LNCaP clone FGC (cell line): ENCODE data around the gene NUP155.

Source experiments
- DNase-seq: peaks from one replicate; pipeline ENCODE4 v3.0.0-alpha.2; 2011; ENCODE audit warnings: low read depth
- H3K4me3 ChIP-seq: 2 replicates; pipeline ENCODE4 v1.5.1; 2011; ENCODE audit warnings: mild to moderate bottlenecking, low read depth, low read length, control low read depth
- TF ChIP-seq, protein P1 (sequence below): IDR thresholded peaks from 2 replicates; pipeline ENCODE4 v1.5.1; 2012; ENCODE audit warnings: mild to moderate bottlenecking; ENCODE audit not compliant: control insufficient read depth, insufficient read depth; ENCODE audit errors: extremely low read depth

Gene NUP155

DNA sequence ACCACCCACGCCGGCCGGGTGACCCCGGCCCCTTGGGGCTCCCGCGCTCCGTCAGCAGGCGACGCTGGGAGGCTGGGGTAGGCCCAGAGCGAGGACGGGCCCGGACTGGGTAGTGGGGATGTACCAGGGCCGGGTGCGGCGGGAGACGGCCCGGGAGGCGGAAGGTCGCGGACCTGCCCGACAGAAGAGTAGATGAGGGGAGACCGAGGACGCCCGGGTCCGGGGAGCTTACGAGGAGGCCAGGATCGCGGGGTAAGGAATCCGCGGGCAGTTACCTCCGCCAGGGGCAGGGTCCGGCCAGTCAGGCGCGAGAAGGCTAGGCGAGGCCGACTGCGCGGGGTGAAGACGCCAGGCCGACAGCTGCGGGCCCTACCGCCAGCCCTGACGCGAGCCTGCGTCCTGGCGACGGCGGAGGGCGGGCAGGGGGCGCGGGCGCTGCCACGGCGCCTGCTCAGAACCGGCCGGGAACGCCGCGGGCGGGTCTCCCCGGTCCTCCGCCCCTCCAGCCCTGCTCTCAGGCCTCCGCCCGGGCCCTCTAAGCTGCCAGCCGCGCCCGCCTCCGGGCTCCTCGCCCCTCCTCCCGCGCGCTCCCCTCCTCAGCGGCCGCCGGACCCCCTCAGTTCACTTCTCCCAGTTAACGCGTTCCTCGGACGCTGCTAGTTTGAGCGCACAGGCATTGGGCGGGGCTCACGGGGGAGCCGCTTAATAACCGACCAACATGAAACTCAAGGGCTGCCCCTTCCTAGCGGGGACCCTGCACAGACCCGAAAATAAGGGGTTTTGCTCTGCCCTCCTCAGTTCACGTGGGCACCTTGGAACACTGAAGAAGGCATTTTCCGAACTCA, 121.7 kb downstream of the NUP155 start, which contains the start of gene CPLANE1:
TSS of gene CPLANE1 (minus strand) at position 407 of the 845 bp plus-strand sequence. CDS start 1,678 bp downstream, outside the sequence.
- TF ChIP-seq, protein P1, sequence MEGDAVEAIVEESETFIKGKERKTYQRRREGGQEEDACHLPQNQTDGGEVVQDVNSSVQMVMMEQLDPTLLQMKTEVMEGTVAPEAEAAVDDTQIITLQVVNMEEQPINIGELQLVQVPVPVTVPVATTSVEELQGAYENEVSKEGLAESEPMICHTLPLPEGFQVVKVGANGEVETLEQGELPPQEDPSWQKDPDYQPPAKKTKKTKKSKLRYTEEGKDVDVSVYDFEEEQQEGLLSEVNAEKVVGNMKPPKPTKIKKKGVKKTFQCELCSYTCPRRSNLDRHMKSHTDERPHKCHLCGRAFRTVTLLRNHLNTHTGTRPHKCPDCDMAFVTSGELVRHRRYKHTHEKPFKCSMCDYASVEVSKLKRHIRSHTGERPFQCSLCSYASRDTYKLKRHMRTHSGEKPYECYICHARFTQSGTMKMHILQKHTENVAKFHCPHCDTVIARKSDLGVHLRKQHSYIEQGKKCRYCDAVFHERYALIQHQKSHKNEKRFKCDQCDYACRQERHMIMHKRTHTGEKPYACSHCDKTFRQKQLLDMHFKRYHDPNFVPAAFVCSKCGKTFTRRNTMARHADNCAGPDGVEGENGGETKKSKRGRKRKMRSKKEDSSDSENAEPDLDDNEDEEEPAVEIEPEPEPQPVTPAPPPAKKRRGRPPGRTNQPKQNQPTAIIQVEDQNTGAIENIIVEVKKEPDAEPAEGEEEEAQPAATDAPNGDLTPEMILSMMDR: no peak
- H3K4me3 ChIP-seq: peak within 1 kb of the TSS; percentile 41
- DNase-seq: no peak

DNA sequence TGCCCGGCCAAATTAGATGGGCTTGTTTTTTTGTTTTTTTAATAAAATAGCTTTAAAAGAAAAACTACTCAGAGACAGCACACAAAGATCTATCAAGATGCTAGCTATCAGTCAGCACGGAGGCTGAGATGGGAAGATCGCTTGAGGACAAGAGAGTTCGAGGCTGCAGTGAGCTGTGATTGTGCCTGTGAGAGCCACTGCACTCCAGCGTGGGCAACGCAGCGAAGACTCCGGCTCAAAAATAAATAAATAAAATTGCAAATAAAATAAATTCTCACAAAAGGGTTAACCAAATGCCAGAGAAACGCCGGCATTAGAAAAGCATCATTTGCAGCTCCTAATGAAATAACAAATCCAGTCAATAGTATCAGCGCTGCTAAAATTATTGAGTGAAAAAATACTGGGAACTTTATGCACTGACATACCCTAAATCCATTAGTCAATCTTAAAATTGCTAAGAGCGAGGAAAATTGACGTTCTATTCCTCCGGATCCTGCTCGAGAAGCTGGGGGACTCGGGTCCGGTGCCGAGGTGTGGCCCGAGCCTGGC, 122.4 kb downstream of the NUP155 start:
- no peak for DNase-seq
- TF ChIP-seq, protein P1: no peak
- peak overlapping the region; percentile 41 for H3K4me3 ChIP-seq

DNA sequence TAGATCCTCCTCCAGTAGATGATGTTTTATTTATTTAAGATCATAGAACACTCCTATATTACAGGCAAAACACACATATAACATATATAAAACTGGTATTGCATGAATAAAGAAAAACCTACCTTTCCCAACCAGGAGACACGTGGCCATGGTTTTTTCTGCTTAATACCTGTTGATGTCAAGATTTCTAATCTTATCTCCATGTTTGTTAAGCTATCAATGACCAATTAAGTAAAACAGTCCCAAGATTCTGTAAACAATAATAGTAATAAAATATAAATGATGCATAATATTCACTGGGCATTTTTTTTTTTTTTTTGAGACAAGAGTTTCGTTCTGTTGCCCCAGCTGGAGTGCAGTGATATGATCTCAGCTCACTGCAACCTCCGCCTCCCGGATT, 123.4 kb downstream of the NUP155 start:
- TF ChIP-seq, protein P1: no peak
- H3K4me3 ChIP-seq: no peak overlapping the region

DNA sequence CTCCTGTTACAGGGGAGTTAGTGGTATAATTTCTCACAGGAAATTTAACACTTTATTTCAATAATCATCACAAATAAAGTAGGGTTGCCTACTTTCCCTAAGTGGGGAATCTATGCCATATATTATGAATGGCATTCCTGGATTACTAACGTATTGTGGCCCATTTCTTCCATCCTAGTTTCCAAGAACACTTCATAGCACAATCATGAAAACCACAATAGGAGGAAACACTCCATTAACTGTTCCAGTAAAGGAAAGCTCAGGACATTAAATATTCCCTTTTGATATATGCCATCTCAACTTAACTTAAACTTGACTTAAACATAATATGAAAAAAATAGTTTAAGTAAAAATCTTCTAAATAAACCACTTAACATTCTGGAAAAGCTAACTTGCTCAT, 123.9 kb downstream of the NUP155 start:
- no peak for DNase-seq
- no peak overlapping the region for H3K4me3 ChIP-seq

More for the DNA sequence above, 123.4 kb downstream of the NUP155 start:
- no peak for DNase-seq

More for the DNA sequence above, 123.9 kb downstream of the NUP155 start:
- TF ChIP-seq, protein P1: no peak
